HG02938 (cell line): Measurements from ENCODE around the gene TBC1D17.
A peak's percentile ranks its signal among the peaks of the same experiment; 100 is the strongest.

Source experiments
- ATAC-seq: cut with Tn5 transposase; IDR thresholded peaks from one replicate; pipeline ENCODE4 v1.9.1; 2021; ENCODE audit warnings: mild to moderate bottlenecking, moderate library complexity; ENCODE audit not compliant: unreplicated experiment

The TBC1D17 gene

GRCh38 chr19:49890349-49891311 is 13.1 kb downstream of the TBC1D17 start:
- ATAC-seq: no peak

GRCh38 chr19:49891393-49891792 is 13.9 kb downstream of the TBC1D17 start:
- no peak for ATAC-seq

GRCh38 chr19:49892716-49893115 is 15.2 kb downstream of the TBC1D17 start:
- ATAC-seq: no peak

GRCh38 chr19:49894011-49894664 is 16.6 kb downstream of the TBC1D17 start:
- ATAC-seq: no peak

GRCh38 chr19:49894879-49895565 is 17.5 kb downstream of the TBC1D17 start:
- peak; percentile 42 for ATAC-seq

DNA sequence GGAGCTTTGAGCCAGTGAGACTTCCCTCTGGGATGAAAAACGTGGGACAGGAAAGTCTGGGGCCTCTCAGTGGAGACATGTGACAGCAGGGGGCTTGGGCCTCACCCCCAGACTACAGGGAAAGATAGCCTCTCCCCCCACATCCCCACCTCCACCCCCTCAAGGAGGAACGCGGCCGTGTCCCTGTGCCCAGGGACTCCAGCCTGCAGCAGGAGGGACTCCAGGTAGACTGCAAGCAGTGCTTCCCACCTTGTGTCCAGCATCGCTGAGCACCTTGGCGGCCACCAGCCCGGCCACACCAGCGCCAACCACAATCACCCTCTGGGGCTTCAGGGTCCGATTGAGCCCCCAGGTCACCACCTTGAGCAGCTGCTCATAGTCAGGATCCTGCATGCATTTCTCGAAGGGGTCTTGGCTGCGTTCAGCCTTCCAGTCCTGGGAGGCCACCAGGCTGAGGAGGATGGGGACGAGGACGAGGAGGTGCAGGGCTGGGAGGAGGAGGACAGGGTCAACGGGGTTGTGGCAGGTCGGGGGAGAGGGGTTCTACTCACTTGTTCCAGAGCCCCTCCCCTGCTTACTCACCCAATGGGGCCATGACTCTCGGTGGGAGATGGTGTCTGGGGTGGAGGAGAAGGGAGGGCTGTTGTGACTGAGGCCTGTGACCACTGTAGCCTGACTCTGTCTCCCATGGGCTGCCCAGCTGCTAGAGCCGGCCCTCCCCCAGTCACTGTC is 18.2 kb downstream of the TBC1D17 start:
- no peak for ATAC-seq

- ATAC-seq: no peak
Observed at GRCh38 chr19:49896863-49897621, 19.5 kb downstream of the TBC1D17 start, which contains the start of gene IL4I1. TSS of gene IL4I1 (minus strand) at chr19:49896887. CDS start at chr19:49896160, 727 bp downstream.

- no peak for ATAC-seq
Observed at GRCh38 chr19:49904136-49904535, 26.6 kb downstream of the TBC1D17 start.

DNA sequence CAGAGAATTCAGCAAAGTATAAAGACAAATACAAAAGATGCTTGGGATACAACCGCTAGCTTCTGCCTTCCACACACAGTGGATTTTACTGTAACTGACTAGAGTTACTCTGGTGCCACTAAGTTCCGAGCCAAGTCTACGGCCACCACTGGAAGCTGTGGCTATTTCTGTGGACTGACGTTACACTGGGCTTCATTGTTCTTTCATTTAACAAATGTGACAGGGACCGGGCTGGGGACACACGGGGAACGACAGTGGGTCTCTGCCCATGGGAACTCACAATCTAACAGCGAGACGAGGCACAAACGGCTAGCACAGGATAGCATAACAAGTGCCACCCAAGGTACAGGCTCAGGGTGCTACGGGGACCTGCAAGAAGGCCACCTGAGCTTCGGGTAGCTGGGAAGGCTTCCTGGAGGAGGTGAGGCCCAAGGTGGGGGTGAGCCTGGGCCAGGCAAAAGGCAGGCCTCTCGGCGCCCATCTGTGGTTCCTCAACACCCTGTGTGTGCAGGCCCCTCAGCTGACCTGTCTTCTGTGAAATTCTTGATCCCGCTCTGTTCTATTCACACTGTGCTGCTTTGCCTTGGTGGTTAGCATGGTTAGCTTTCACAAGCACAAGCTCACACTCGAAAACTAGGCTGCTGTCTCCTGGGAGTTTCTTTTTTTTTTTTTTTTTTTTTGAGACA is 29.5 kb downstream of the TBC1D17 start:
- no peak for ATAC-seq

DNA sequence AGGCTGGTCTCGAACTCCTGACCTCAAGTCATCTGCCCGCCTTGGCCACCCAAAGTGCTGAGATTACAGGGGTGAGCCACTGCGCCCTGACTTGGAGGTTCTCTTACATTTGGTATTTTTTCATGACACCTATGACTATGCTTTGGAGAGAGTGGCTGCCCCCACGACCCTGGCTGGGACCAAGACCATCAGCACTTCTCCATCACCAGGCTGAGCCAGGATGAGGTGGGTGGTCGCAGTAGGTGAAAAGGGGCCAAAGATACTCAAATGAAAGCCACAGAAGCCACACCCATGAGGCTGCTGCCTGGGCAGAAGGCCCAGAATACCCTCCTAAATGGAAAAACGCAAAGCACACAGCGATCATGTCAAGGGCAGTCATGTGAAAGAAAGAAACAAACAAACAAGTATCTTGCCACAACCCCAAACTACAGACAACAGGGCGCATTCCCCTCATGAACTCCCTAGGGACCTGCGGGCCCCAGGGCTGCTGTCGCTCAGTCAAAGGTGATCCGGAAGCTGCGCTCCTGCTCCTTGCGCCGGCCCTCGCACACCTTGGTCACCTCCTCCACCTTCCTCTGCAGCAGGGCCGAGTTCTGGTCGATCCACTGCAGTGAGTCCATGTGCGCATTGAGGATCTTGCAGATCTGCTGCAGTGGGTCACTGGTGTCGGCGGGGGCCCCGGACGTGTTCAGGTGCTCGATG is 30.4 kb downstream of the TBC1D17 start:
- no peak for ATAC-seq

DNA sequence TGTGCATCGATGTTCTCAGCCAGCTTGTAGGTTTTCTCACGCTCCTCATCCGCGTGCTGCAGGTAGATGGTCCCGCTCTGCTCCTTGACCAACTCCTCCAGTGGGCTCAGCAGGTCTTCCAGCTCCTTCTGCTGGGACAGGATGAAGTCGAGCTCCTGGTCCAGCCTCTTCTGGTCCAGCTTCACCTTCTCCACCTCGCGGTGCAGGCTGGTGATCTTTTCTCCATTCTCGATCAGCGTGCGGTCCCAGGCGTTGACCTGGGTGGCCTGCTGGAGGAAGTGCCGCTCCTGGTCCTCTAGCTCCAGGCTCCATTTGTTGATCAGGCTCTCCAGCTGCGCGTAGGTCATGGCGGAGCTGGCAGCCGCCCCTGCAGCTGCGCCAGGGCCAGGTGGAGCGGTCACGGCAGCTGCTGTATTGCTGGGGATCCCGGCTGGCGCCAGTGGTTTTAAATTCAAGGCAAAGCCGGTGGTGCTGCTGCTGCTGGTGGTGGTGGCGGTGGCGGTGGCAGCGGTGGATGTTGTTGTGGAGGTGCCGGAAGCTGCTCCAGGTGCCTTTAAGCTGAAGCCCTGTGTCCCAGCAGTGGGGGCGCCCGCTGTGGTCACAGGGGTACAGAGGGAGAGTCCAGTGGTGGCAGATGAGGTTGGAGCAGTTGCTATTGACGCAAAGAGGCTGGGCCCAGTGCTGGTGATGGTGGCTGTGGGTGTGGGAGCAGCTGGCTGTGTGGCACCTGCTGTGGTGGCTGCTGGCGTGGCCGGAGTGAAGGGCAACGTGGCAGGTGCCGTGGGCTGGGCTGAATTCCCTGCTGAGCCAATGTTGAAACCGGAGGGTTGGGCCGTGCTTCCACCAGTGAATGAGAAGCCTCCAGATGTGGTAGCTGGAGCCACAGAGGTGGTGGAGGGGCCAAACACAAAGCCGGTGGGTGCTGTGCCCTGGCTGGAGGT is 31.2 kb downstream of the TBC1D17 start:
- no peak for ATAC-seq

DNA sequence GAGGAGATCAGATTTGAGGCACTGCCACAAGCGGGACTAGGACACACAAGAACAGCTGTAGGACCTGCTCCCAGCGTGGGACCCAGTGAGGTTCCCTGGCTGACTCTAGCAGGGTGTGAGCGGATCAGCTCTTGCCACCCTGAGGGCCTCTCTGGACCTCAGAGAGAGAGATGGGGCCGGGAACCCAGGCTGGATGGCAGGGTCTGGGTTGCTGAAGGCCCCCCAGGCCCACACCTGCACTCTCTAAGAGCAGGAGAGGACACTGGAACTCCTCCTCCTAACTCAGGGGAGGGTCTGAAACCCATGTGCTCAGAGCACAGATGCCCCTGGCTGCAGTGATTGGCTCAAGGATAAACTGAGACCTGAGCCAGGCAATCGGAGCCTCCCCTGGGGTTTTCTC is 32.7 kb downstream of the TBC1D17 start:
- ATAC-seq: no peak

GRCh38 chr19:49911381-49912145 is 34.1 kb downstream of the TBC1D17 start:
- no peak for ATAC-seq

DNA sequence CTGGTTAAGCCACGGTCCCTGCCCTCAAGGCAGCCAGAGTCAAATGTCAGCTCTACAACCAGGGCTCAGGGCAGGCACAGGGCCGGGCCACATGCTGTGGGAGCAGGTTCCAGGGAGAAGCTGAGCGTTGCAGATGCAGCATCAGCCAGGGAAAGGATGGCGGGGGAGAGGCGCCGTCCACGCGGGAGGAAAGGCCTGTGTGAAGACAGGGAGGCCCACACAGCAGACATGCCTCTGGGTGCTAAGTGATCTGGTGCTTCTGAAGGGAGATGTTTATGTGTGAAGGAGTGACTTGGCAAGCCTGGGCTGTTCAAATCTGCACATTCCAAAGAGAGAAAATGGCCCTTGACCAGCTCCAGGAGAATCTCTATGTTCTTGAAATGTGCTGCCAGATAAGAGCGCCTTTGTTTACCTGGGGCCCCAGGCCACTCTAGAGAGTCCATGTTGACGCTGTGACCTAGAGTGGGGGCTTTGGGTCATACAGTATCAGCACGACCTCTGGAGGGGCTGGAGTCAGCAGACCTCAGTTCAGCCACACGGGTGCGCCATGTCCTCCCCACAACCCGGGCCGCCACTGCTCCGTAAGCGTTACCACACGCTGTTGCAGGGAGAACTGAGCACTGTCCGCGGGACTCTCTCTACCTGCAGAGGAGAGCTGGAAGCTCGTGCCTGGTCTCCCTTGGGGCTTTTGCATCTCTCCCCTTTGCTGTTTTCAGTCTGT is 35.6 kb downstream of the TBC1D17 start:
- no peak for ATAC-seq

- ATAC-seq: no peak
Observed at GRCh38 chr19:49913720-49914119, 36.2 kb downstream of the TBC1D17 start.

DNA sequence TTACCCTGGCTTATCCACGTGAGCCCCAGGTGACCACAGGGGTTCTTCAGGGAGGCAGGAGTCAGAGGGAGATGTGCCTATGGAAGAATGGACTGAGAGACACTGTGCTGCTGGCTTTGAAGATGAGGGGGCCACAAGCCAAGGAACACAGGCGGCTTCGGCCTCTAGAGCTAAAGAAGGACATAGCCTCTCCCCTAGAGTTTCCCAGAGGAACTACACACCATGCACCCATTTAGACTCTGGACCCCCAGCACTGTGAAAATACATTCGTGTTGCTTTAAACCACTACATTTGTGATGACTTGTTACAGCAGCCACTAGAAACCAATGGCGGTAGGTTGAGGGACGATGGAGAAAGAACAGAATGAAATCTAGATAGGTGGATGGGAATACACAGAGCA is 37.8 kb downstream of the TBC1D17 start:
- no peak for ATAC-seq
